IPS DF 6.9 (cell line): ENCODE data around the gene SPON1.

Experiments used
- DNase-seq: peaks from one replicate; pipeline ENCODE4 v3.0.0-alpha.2; 2013; ENCODE audit warnings: low read depth, low spot score
- H3K27ac ChIP-seq: one replicate; pipeline ENCODE4 v1.5.1; 2013; ENCODE audit warnings: low read length, control low read depth
- H3K27me3 ChIP-seq: 2 replicates; pipeline ENCODE4 v1.6.1; 2013; ENCODE audit warnings: mild to moderate bottlenecking, low read length; ENCODE audit not compliant: control insufficient read depth, insufficient read depth
- H3K36me3 ChIP-seq: 2 replicates; pipeline ENCODE4 v1.6.1; 2013; ENCODE audit warnings: low read length; ENCODE audit not compliant: control insufficient read depth, insufficient read depth
- H3K4me1 ChIP-seq: 2 replicates; pipeline ENCODE4 v1.6.1; 2013; ENCODE audit warnings: low read length; ENCODE audit not compliant: control insufficient read depth, insufficient read depth
- H3K4me3 ChIP-seq: 2 replicates; pipeline ENCODE4 v1.5.1; 2013; ENCODE audit warnings: mild to moderate bottlenecking, low read length
- H3K9me3 ChIP-seq: 2 replicates; pipeline ENCODE4 v1.6.1; 2013; ENCODE audit warnings: low read length, inconsistent platforms; ENCODE audit not compliant: control insufficient read depth, insufficient read depth
- WGBS: extraction: QIAGEN DNeasy Blood & Tissue Kit; methylation state at CpG from one replicate; pipeline ENCODE4 v1.1.7; 2013; ENCODE audit warnings: mixed read lengths, missing lambda C conversion rate; ENCODE audit not compliant: insufficient read length, insufficient coverage; 5-methylcytosine and 5-hydroxymethylcytosine counted together

The SPON1 gene

DNA sequence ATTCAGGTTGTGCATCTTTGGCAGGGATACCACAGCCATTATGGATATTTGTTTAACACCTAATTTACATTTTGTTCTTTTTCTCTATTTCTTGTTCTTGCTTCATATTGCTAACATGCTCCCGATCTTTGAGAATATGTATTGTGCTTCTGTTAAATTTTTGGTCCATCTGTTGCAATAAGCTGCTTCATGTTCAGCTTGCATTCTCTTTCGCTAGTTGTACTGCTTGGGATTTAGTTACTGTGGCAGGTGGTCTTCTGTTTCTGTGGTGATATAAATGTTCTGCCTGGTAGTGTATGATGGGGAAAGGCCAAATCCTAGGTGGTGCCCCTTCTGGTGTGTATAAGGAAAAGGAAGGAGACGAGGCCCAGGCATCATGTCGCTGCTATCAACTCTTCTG lies 140.2 kb downstream of the SPON1 start:
- WGBS = no CpG with 5 or more reads among the region's 4 CpGs
- no peak for DNase-seq
- Histone ChIP-seq H3K36me3 (no peaks in the 10 kb centered on the region), H3K4me3 (no peak overlapping the region), H3K27me3 (no peaks in the 10 kb centered on the region), H3K4me1 (no peaks in the 10 kb centered on the region), H3K27ac (no peak overlapping the region), H3K9me3 (no peaks in the 10 kb centered on the region)

DNA sequence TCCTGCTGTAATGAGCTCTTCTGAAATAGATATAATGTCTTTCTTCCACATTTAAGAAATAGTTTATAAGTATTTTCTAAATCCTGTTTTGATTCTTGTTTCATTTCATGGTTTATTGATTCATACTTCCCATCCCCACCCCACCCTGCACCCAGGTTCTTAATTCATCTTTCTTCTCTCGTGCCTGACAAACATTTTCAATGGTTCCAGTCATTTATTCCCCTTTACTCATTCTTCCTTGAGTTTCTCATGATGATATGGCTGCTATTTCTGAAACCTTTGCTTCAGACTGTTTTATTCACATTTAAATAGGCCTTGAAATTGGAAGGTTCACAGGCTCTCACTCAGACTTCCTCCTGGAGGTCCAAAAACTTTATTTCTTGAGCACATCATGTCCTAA lies 142.9 kb downstream of the SPON1 start:
- no CpG with 5 or more reads among the region's 1 CpG for WGBS
- DNase-seq = no peak
- Histone ChIP-seq H3K4me1 (no peaks in the 10 kb centered on the region), H3K4me3 (no peak overlapping the region), H3K27ac (no peak overlapping the region), H3K27me3 (no peaks in the 10 kb centered on the region), H3K9me3 (no peaks in the 10 kb centered on the region), H3K36me3 (no peaks in the 10 kb centered on the region)

DNA sequence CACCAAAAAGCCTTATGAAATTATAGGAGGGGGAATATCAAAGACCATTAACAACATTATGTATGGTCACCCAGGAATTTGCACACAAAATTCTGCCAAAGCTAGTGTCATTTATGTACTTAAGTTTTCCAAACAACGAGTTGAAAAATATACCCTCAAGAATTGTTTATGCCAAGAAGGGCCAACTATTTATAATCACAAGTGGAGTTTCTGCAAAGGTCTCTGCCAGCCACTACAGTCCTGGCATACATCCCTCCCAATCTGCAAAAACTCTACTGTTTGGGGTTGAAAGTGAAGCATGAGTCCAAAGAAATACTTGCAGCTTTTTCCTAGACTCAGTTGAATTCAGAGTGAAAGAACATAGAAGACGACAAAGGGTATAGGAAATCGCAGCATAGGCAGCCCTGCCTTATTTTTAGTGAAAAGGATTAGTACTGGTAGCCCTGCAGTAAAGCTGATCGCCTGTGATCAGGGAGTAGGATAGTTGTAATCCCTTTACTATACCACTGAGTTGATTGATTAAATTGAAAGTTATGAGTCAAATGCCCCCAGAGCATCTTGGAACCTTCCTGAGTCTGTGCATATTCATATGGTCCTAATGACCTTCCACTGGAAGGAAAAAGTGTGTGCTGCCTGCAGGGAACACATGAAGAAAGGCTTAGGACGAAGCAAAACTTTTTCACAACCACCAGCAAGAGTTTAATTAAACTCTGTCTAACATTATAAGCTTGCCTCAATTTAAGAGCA lies 144.0 kb downstream of the SPON1 start:
- H3K4me3 ChIP-seq = no peak overlapping the region
- DNase-seq = no peak
- no peaks in the 10 kb centered on the region for H3K27me3 ChIP-seq
- H3K27ac ChIP-seq = no peak overlapping the region
- no CpG with 5 or more reads among the region's 5 CpGs for WGBS
- no peaks in the 10 kb centered on the region for H3K9me3 ChIP-seq
- no peaks in the 10 kb centered on the region for H3K4me1 ChIP-seq
- no peaks in the 10 kb centered on the region for H3K36me3 ChIP-seq

DNA sequence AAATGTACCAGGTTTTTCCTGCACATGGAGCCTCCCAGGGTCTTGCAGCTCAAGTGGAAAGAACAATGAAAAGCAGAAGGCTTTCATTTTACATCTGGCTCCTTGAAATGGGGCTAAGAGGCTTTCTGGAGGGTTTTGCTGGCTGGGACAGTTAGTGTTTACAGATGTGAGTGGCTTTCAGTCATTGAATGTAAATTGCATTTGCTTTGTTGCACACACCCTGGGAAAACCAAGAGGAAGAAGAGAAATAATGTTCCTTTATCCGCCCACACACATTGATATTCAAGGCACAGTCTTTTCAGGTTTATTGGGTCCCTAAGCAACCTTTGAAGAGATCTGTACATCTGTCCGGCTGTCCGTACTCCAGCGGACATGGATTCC lies 144.5 kb downstream of the SPON1 start:
- no peaks in the 10 kb centered on the region for H3K27me3 ChIP-seq
- H3K4me1 ChIP-seq = no peaks in the 10 kb centered on the region
- DNase-seq = no peak
- no peak overlapping the region for H3K27ac ChIP-seq
- no peaks in the 10 kb centered on the region for H3K36me3 ChIP-seq
- H3K9me3 ChIP-seq = no peaks in the 10 kb centered on the region
- no CpG with 5 or more reads among the region's 4 CpGs for WGBS
- H3K4me3 ChIP-seq = no peak overlapping the region

DNA sequence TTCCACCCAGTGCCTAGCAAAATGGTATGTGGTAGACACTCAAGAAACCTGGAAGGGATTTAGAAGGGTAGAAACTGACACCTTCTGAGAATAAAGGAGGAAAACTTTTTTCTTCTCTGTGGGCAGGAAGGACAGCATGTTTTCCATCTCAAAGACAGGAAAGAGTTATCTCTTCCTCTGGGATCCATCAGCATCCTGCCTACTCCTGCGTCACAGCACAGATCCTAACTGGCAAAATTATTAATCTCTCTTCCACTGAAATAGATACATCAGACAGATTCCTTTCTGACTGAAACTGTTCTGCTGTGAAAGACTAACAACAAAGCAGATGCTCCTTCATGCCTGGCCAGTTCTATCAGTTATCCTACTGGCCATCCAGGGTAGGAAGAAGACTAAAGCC lies 147.2 kb downstream of the SPON1 start:
- no CpG with 5 or more reads among the region's 1 CpG for WGBS
- Histone ChIP-seq H3K36me3 (no peaks in the 10 kb centered on the region), H3K9me3 (no peaks in the 10 kb centered on the region), H3K4me1 (no peaks in the 10 kb centered on the region), H3K27me3 (no peaks in the 10 kb centered on the region), H3K4me3 (no peak overlapping the region), H3K27ac (no peak overlapping the region)
- no peak for DNase-seq

DNA sequence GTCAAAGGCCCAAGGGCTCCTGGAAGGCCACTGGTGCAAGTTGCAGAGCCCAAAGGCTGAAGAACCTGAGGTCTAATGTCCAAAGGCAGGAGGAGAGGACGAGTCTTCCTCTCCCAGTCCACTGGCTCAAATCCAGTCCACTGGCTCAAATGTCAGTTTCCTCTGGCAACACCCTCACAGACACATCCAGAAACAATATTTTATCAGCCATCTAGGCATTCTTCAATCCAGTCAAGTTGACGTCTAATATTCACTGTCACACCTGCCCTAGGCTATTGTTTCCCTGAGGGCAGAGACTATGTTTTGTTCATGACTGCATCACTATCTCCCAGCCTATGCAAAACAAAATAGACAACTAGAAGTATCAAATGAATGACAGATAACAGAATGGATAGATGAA lies 148.1 kb downstream of the SPON1 start:
- no peak overlapping the region for H3K27ac ChIP-seq
- no CpG with 5 or more reads among the region's 2 CpGs for WGBS
- H3K4me3 ChIP-seq = no peak overlapping the region
- no peaks in the 10 kb centered on the region for H3K27me3 ChIP-seq
- no peak for DNase-seq
- H3K4me1 ChIP-seq = no peaks in the 10 kb centered on the region
- no peaks in the 10 kb centered on the region for H3K36me3 ChIP-seq
- H3K9me3 ChIP-seq = no peaks in the 10 kb centered on the region

DNA sequence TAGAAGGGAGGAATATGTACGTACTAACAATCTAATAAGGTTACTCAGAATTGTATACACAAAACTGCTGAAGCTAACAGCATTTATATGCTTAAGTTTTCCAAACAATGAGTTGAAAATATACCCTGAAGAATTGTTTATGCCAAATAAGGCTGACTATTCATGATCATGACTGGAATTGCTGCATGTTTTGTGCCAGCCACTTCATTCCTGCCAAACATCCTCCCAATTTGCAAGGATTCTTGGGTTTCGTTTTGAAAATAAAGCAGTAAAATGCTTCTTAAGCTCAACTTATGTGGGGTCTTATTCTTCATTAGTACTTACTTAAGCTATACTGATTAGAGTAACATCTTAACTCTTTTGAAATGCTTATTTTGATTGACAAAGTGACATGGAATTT lies 149.0 kb downstream of the SPON1 start:
- no peak overlapping the region for H3K4me3 ChIP-seq
- no peaks in the 10 kb centered on the region for H3K4me1 ChIP-seq
- no peak for DNase-seq
- no peaks in the 10 kb centered on the region for H3K9me3 ChIP-seq
- H3K27ac ChIP-seq = no peak overlapping the region
- WGBS = no CpG with 5 or more reads among the region's 2 CpGs
- H3K27me3 ChIP-seq = no peaks in the 10 kb centered on the region
- no peaks in the 10 kb centered on the region for H3K36me3 ChIP-seq

DNA sequence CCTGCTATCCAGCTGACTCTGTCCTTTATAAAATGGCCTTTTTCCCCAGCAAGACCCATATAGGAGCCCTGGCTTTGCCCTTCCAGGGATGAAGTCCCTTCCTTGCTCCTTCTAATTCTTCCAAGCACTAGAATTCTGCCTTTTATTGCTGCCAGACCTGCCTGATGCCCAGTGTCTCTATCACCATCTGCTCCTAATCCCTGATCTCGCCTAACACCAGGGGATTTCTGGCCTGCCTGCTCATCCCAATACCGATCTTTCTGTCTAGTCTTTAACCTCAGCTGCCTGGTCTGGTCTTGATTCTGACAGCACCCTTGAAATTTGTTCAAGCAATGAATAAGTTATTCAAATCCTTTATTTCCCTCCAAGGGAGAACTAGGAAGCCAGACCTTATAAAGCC lies 150.2 kb downstream of the SPON1 start:
- H3K4me1 ChIP-seq = no peaks in the 10 kb centered on the region
- H3K9me3 ChIP-seq = no peaks in the 10 kb centered on the region
- no CpG with 5 or more reads among the region's 2 CpGs for WGBS
- H3K36me3 ChIP-seq = no peaks in the 10 kb centered on the region
- H3K4me3 ChIP-seq = no peak overlapping the region
- no peaks in the 10 kb centered on the region for H3K27me3 ChIP-seq
- no peak overlapping the region for H3K27ac ChIP-seq
- DNase-seq = no peak

DNA sequence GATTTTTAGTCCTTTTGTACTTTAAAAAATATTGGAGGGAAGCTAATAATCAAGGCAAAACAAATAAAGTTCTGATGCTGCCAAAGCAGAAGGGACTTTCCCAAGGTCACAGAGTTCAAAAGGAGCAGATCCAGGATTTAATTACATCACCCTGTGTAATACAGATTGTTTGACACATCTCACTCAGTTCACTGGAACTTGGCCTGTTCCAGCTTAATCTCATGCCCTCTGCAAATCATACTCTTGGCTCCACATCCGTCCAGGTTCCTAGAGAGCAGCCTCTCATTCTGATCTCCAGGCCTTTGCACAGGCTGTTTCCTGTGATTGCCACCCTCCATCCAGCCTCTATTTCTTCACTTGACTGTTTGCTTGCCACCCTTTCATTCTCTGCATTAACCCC lies 151.7 kb downstream of the SPON1 start:
- no peaks in the 10 kb centered on the region for H3K27me3 ChIP-seq
- no peak overlapping the region for H3K27ac ChIP-seq
- no CpG with 5 or more reads among the region's 1 CpG for WGBS
- H3K4me3 ChIP-seq = no peak overlapping the region
- no peaks in the 10 kb centered on the region for H3K36me3 ChIP-seq
- H3K4me1 ChIP-seq = no peaks in the 10 kb centered on the region
- H3K9me3 ChIP-seq = no peaks in the 10 kb centered on the region
- no peak for DNase-seq

DNA sequence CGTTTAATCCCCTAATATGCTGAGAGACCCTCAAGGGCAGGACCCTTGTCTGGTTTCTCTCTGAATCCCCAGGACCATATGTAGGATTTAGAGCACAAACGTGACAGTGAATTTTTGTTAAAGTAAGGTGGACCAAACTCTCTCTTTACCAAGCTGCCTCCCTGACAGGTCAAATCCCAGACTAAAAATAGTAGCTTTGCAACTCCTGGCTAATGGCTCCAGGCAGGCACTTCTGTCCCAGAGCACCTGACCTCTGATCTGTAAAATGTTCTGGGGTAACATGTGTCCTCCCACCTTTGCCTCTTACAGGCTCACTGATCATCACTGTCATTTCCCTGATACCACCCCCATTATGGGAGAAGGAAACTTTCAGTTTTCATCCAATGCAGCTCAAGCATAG lies 152.3 kb downstream of the SPON1 start:
- no peaks in the 10 kb centered on the region for H3K4me1 ChIP-seq
- H3K9me3 ChIP-seq = no peaks in the 10 kb centered on the region
- H3K4me3 ChIP-seq = no peak overlapping the region
- no peak overlapping the region for H3K27ac ChIP-seq
- H3K36me3 ChIP-seq = no peaks in the 10 kb centered on the region
- WGBS = no CpG with 5 or more reads among the region's 2 CpGs
- DNase-seq = no peak
- no peaks in the 10 kb centered on the region for H3K27me3 ChIP-seq

DNA sequence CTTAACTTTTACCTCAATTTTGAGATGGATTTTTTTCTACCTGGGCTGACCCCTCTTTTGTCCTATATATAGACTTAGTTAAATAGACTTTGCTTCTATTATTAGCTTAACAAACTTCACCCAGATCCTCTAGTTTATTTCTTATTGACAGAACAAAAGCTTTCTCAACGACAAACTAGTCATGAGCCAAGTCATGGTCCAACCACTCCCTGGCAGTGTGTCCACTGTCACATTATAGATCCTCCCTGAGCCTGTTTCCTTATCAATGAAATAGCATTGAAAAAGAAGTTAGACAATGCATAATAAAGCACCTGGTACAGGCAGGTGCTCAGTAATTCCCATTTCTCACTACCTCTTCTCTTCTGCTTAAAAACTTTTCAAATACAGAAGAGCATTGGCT lies 155.1 kb downstream of the SPON1 start:
- Histone ChIP-seq H3K4me3 (no peak overlapping the region), H3K4me1 (no peaks in the 10 kb centered on the region), H3K27me3 (no peaks in the 10 kb centered on the region), H3K27ac (no peak overlapping the region), H3K36me3 (no peaks in the 10 kb centered on the region), H3K9me3 (no peaks in the 10 kb centered on the region)
- no peak for DNase-seq
- no CpG with 5 or more reads among the region's 1 CpG for WGBS
